Calu3 (cell line): ENCODE results near the gene ELAVL1. TPM values are rescaled to one million over a fixed set of nuclear protein-coding genes. Genes with fewer than 3 reads are reported as not detected.

Source experiments
- BruUV-seq: library from RNA; stranded (reverse); fragments of 400-500 nt; replicated peaks from 2 replicates; lab custom pipeline; 2021; lab: Mats Ljungman, UMichigan
- CTCF ChIA-PET: fragments of 300-600 bp; sonication (Branson Sonifier 250); formaldehyde crosslinking; loops from one replicate; lab custom pipeline; 2022; ENCODE audit warnings: antibody characterized with exemption; lab: Charles Lee
- DNase-seq: peaks from one replicate; pipeline ENCODE4 v3.0.0; 2022
- H3K27ac Mint-ChIP-seq: one replicate; pipeline ENCODE4 v1.8.0; 2022; ENCODE audit warnings: mixed read lengths; ENCODE audit not compliant: unreplicated experiment
- H3K27me3 Mint-ChIP-seq: one replicate; pipeline ENCODE4 v1.8.0; 2022; ENCODE audit warnings: mixed read lengths; ENCODE audit not compliant: unreplicated experiment
- H3K36me3 Mint-ChIP-seq: one replicate; pipeline ENCODE4 v1.8.0; 2022; ENCODE audit warnings: mild to moderate bottlenecking, moderate library complexity, mixed read lengths; ENCODE audit not compliant: insufficient read depth, unreplicated experiment
- H3K4me1 Mint-ChIP-seq: one replicate; pipeline ENCODE4 v1.8.0; 2022; ENCODE audit warnings: mild to moderate bottlenecking, low read depth, mixed read lengths; ENCODE audit not compliant: unreplicated experiment
- H3K4me3 Mint-ChIP-seq: one replicate; pipeline ENCODE4 v1.8.0; 2022; ENCODE audit warnings: mild to moderate bottlenecking, low read depth, moderate library complexity, mixed read lengths; ENCODE audit not compliant: unreplicated experiment
- H3K9me3 Mint-ChIP-seq: one replicate; pipeline ENCODE4 v1.8.0; 2022; ENCODE audit warnings: low read depth, mixed read lengths; ENCODE audit not compliant: unreplicated experiment
- intact Hi-C: fragments of 100-400 bp; cut with micrococcal nuclease; formaldehyde crosslinking; loops from one replicate; pipeline ENCODE4 v1.10.0; 2022; ENCODE audit not compliant: unreplicated experiment
- total RNA-seq: library from RNA; stranded (reverse); gene quantifications from 2 replicates; pipeline ENCODE4 v1.2.3, GENCODE V29; 2022
- TF ChIP-seq, protein P1 (sequence below): fragments of 200-600 bp; IDR thresholded peaks from one replicate; pipeline ENCODE4 v1.8.0; 2022; ENCODE audit warnings: antibody characterized with exemption; ENCODE audit not compliant: unreplicated experiment

The ELAVL1 gene
- total RNA-seq, 1 experiment from 2014 or later: 81.2 TPM

DNA sequence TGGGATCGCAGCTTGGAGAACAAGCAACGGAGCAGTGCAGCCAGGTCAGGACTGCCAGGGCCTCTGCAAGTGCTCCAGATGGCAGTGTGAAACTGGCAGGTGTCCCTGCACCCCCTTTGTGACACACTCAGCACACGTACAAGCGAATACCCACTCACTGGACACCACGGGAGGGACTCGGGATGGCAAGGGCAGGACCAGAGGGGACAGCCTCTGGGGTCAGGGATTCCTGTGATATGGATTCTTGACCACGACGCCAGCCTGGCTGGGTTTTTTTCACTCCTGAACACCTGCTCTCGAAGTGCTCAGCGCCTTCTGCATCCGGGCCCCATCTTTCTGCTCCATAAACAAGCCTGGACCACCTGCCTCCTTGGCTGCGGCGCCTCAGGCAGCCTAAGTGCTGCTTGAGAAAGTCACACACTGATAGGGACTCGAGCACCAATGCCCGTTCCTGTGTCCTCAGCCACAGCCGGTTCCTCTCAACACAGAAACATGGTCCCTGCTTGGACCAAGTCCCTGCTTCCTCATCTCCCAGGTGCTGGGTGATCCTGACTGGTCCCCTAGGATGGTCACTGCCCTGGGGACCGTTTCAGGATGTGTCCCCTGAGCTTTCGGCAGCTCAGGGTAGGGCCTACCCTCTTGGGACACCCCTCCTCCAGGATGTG is 22.0 kb downstream of the ELAVL1 start:
- no peak overlapping the region for H3K27ac Mint-ChIP-seq
- H3K4me1 Mint-ChIP-seq: peaks cover 12% of the 10 kb centered on the region
- CTCF ChIA-PET: no interaction called here
- DNase-seq: no peak
- intact Hi-C loops: no loop called here
- H3K9me3 Mint-ChIP-seq: no peaks in the 10 kb centered on the region
- peaks cover 21% of the 10 kb centered on the region for H3K36me3 Mint-ChIP-seq
- TF ChIP-seq, protein P1, sequence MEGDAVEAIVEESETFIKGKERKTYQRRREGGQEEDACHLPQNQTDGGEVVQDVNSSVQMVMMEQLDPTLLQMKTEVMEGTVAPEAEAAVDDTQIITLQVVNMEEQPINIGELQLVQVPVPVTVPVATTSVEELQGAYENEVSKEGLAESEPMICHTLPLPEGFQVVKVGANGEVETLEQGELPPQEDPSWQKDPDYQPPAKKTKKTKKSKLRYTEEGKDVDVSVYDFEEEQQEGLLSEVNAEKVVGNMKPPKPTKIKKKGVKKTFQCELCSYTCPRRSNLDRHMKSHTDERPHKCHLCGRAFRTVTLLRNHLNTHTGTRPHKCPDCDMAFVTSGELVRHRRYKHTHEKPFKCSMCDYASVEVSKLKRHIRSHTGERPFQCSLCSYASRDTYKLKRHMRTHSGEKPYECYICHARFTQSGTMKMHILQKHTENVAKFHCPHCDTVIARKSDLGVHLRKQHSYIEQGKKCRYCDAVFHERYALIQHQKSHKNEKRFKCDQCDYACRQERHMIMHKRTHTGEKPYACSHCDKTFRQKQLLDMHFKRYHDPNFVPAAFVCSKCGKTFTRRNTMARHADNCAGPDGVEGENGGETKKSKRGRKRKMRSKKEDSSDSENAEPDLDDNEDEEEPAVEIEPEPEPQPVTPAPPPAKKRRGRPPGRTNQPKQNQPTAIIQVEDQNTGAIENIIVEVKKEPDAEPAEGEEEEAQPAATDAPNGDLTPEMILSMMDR: no peak
- H3K27me3 Mint-ChIP-seq: no peaks in the 10 kb centered on the region
- no TSS peak for BruUV-seq
- no peak overlapping the region for H3K4me3 Mint-ChIP-seq

DNA sequence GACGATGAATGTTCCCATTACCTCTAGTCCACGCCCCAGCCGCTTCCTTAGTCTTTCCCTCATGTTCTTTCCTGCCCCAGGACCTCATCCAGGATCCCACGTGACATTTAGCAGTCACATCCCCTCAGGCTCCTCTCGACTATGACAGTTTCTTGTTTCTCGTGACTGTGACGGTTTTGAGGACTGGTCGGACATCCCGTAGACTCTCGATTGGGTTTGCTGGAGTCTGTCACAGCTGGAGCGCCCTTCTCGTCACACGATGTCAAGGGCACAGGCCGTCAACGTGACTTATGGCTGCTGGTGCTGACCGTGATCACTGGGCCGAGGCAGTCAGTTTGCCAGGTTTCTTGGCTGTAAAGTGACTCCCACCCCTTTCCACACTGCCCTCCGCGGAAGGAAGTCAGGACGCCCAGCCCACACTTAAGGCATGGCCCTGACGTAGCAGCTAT is 22.8 kb downstream of the ELAVL1 start:
- TF ChIP-seq, protein P1: no peak
- no peak for DNase-seq
- Mint-ChIP-seq H3K4me3 (no peak overlapping the region), H3K27ac (no peak overlapping the region), H3K27me3 (no peaks in the 10 kb centered on the region), H3K4me1 (peaks cover 5% of the 10 kb centered on the region), H3K9me3 (no peaks in the 10 kb centered on the region), H3K36me3 (peaks cover 17% of the 10 kb centered on the region)
- CTCF ChIA-PET: no interaction called here
- BruUV-seq: no TSS peak
- intact Hi-C loops: no loop called here

DNA sequence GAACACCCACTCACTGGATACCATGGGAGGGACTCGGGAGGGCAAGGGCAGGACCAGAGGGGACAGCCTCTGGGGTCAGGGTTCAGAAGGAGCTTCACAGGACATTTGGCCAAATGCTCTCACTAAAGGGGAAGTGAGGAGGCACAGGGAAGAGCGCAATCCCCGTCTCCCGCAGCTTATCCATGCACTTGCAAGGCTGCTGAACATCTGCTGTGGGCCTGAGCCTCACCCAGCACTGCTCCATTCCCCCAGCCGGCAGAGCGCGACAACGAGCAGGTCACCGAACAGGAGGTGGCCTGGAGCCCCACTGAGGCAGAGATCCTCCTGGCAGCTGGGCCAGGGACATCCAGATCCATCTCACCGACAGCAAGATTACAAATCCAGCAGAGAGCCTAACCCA is 23.3 kb downstream of the ELAVL1 start:
- no peak for DNase-seq
- Mint-ChIP-seq H3K4me1 (no peaks in the 10 kb centered on the region), H3K27me3 (no peaks in the 10 kb centered on the region), H3K4me3 (no peak overlapping the region), H3K36me3 (peaks cover 17% of the 10 kb centered on the region), H3K27ac (no peak overlapping the region), H3K9me3 (no peaks in the 10 kb centered on the region)
- CTCF ChIA-PET: no interaction called here
- no TSS peak for BruUV-seq
- TF ChIP-seq, protein P1: no peak
- intact Hi-C loops: no loop called here

DNA sequence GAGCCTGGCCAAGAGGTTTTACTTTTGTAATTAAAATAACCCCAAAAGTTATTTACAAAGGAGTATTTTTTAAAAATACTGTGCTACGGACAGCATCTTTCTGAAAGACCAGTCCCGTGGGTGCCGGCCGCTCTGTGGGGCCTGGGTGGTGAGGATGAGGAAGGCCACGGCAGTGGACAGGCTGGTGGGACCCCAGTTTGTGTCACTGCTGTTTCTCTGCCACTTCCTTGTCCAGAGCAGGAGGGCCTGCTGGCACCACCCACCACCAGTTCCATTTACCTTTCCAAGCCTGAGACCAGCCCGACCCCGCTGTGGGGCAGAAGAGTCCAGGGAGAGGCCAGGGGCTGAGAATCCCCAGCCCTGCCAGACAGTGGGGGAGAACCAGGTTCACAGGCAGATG is 23.8 kb downstream of the ELAVL1 start:
- H3K36me3 Mint-ChIP-seq: peaks cover 17% of the 10 kb centered on the region
- H3K27ac Mint-ChIP-seq: no peak overlapping the region
- no peak for DNase-seq
- intact Hi-C loops: no loop called here
- TF ChIP-seq, protein P1: no peak
- CTCF ChIA-PET: interaction anchor here (0.6 kb wide), 1 partner anchor 24 kb away, joined by 3 read pairs; the partner anchor contains the start of gene ELAVL1
- no peak overlapping the region for H3K4me3 Mint-ChIP-seq
- H3K27me3 Mint-ChIP-seq: no peaks in the 10 kb centered on the region
- no TSS peak for BruUV-seq
- H3K9me3 Mint-ChIP-seq: no peaks in the 10 kb centered on the region
- no peaks in the 10 kb centered on the region for H3K4me1 Mint-ChIP-seq
